ENCODE data around the gene SYNPO2. TPM values are rescaled to one million over a fixed set of nuclear protein-coding genes. Genes with fewer than 3 reads are reported as not detected.

Gene SYNPO2
- total RNA-seq, 1 donor from 2014 or later = 22.9 TPM

DNA sequence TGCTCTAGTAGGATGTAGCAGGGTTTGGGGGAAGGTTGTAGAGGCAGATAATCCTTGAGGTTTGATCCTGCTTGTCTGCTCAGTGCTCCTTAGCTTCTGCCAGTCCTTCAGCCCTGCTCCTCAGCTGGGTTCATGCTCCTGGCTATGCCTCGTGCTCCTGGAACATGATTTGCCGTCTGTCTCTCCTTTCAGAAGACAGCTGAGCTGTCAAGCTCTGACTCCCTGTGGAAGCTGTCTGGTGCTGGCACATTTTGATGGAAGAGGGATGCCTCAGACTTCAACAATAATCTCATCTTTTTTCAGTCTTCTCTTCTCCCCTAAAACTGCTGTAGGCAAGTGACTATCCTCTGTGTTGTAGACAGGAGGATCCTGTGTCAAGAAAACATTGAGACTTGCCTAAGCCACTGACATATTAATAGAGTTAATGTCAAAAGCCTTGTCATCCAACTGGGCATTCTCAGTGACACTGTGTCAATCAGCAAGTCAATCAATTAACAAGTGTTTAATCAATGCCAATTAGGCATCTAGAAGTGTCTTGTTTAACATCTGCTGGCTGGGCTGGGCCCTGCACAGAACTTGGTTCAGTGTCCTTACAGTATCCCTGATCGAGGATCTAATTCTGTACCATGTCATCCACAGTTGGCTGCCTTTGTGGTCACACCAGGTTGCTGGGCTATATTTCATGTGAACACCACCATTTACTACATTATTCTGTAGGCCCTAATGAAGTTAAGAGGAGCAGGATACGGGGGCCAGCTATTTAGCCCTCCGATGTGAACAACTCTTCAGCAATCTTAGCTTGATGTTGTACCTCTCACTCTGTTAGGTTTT lies 96.7 kb downstream of the SYNPO2 start:
- no peak overlapping the region for H3K27ac Mint-ChIP-seq
- H3K4me1 Mint-ChIP-seq (ENCODE audit: unreplicated experiment) = peaks cover 12% of the 10 kb centered on the region
- DNase-seq (ENCODE audit: extremely low spot score, unreplicated experiment) = no peak
- no peak overlapping the region for H3K4me3 Mint-ChIP-seq
- no peaks in the 10 kb centered on the region for H3K9me3 Mint-ChIP-seq
- no peaks in the 10 kb centered on the region for H3K36me3 Mint-ChIP-seq
- TF ChIP-seq, protein P1, sequence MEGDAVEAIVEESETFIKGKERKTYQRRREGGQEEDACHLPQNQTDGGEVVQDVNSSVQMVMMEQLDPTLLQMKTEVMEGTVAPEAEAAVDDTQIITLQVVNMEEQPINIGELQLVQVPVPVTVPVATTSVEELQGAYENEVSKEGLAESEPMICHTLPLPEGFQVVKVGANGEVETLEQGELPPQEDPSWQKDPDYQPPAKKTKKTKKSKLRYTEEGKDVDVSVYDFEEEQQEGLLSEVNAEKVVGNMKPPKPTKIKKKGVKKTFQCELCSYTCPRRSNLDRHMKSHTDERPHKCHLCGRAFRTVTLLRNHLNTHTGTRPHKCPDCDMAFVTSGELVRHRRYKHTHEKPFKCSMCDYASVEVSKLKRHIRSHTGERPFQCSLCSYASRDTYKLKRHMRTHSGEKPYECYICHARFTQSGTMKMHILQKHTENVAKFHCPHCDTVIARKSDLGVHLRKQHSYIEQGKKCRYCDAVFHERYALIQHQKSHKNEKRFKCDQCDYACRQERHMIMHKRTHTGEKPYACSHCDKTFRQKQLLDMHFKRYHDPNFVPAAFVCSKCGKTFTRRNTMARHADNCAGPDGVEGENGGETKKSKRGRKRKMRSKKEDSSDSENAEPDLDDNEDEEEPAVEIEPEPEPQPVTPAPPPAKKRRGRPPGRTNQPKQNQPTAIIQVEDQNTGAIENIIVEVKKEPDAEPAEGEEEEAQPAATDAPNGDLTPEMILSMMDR (conservative IDR thresholded peaks at IDR 0.05) = no peak
- H3K27me3 Mint-ChIP-seq = peaks cover 8% of the 10 kb centered on the region

DNA sequence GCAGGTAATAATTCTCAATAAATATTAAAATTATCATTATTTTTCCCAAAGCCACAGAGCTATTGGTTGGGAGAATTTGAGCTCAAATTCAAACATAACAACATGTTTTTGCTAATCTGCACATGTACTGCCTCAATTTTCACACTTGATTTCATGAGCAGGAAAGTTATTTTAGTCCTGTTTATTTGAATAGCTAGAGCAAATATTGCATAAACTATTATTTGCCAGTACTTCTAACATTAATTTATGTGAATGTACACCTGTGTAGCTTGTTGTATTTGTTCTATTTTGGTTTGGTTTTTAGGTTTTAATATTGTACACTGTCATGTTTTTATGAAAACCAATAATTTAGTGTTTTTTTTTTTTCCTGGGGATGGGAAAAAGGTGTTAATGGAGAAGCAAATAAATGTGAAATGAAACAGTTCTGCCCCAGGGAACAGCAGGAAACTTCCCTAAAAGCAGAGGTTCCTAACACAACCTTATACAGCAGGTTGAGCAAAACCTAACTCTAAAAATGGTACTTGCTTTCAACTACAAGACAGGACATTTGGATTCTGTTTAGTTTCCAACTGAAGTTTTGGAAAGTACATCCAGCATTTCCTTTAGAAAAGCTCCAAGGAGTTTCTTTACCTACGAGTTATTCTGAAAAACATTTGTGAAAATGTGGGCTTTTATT lies 99.4 kb downstream of the SYNPO2 start:
- no peaks in the 10 kb centered on the region for H3K9me3 Mint-ChIP-seq
- TF ChIP-seq, protein P1 (conservative IDR thresholded peaks at IDR 0.05) = no peak
- H3K27ac Mint-ChIP-seq = no peak overlapping the region
- no peak for DNase-seq (ENCODE audit: extremely low spot score, unreplicated experiment)
- peaks cover 5% of the 10 kb centered on the region for H3K27me3 Mint-ChIP-seq
- no peak overlapping the region for H3K4me3 Mint-ChIP-seq
- no peaks in the 10 kb centered on the region for H3K4me1 Mint-ChIP-seq (ENCODE audit: unreplicated experiment)
- H3K36me3 Mint-ChIP-seq = no peaks in the 10 kb centered on the region

DNA sequence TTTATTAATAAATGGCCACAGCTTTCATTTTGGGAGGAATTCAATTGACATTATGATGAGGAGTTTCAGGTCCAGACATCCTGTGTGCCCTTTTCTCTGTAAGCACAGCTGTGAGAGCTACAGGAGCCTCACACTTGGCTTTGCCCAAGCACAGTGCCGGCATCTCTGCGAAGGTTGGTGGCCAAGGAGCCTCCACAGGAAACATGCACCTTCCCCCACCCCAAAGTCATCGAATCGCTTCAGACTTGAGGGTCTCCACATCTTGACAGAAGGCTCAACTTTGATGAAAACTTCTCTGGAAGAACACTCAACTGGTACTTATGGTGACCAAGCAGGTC lies 100.0 kb downstream of the SYNPO2 start:
- DNase-seq (ENCODE audit: extremely low spot score, unreplicated experiment) = no peak
- Mint-ChIP-seq H3K4me1 (ENCODE audit: unreplicated experiment) (no peaks in the 10 kb centered on the region), H3K36me3 (no peaks in the 10 kb centered on the region), H3K9me3 (no peaks in the 10 kb centered on the region), H3K27ac (no peak overlapping the region), H3K27me3 (no peaks in the 10 kb centered on the region), H3K4me3 (no peak overlapping the region)
- TF ChIP-seq, protein P1 (conservative IDR thresholded peaks at IDR 0.05) = no peak

DNA sequence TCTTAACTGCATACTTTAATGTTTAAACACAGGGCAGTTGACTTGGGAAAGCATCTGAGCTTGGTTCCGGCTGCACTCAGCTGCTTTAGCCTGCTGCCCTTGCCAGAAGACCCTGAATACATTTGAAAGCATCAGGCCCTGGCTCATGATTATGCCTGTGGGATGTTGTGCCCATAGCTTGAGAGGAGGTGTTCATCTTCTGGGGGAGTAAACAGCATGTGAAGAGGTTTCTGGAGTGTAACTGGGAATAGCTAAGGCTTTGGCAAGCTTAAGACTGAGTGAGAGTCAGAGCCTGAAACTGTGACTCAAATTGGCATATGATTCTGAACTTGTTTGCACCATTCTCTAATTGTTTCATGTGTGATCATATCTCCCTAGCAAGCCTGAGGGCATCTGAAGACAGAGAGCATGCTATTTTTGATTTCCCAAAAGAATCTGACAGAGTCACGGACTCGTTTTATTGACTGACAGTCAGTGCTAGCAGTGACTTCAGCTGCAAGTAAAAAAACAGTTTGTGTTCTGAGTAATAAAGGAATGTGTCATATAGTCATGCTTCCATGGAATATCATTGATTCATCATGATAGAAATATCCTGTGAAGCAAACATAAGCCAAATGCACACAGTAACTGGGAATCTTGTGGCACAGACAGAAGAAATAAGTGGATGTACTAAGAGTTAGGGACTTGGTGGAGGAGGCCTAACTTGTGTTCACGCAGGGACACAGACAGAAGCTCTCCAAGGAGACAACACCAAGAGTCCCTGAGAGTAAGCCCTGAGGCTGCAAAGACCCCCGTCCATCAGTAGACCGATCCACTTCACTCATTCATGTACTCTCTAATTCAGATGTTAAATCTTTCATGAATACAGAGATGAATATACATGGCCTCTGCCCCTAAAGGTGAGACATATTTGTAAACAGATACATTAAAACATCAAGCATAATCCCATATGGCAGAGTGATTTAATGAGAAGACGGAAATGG lies 100.7 kb downstream of the SYNPO2 start:
- no peak for DNase-seq (ENCODE audit: extremely low spot score, unreplicated experiment)
- Mint-ChIP-seq H3K27ac (no peak overlapping the region), H3K4me3 (no peak overlapping the region), H3K9me3 (no peaks in the 10 kb centered on the region), H3K4me1 (ENCODE audit: unreplicated experiment) (peaks cover 3% of the 10 kb centered on the region), H3K36me3 (no peaks in the 10 kb centered on the region), H3K27me3 (no peaks in the 10 kb centered on the region)
- TF ChIP-seq, protein P1 (conservative IDR thresholded peaks at IDR 0.05) = no peak

DNA sequence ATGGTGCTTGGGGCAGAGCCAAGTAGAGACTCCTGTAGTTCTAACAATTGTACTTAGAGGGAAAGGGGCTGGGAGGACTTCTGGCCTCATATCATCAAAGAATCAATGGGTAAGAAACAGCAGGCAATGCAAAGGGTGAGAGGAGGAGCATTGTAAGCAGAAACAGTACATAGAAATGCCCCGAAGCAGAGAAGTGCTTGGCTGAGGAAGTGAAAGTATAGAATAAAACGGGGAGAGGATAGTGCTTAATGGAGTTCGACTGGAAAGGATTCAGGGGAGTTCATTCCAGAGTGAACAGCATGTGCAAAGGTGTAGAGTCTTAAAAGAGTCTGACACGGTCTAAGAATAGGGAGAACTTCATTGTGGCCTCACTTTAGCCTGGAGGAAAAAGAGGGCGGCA lies 103.0 kb downstream of the SYNPO2 start:
- Mint-ChIP-seq H3K9me3 (no peaks in the 10 kb centered on the region), H3K36me3 (no peaks in the 10 kb centered on the region), H3K27ac (no peak overlapping the region), H3K4me3 (no peak overlapping the region), H3K4me1 (ENCODE audit: unreplicated experiment) (peaks cover 3% of the 10 kb centered on the region), H3K27me3 (no peaks in the 10 kb centered on the region)
- DNase-seq (ENCODE audit: extremely low spot score, unreplicated experiment) = no peak
- TF ChIP-seq, protein P1 (conservative IDR thresholded peaks at IDR 0.05) = no peak
